HG03457 (cell line): ENCODE data around the gene ATG5.
A peak's percentile ranks its signal among the peaks of the same experiment; 100 is the strongest.
"Not testable (repeated sequence)": the region's sequence is repeated elsewhere in the genome, so short reads cannot be mapped to it uniquely, and the experiment has no call there.

Experiments used
- ATAC-seq: cut with Tn5 transposase; IDR thresholded peaks from one replicate; pipeline ENCODE4 v1.9.1; 2021; ENCODE audit warnings: moderate number of reproducible peaks; ENCODE audit not compliant: unreplicated experiment

The ATG5 gene

GRCh38 chr6:106160189-106160588 lies 165.4 kb downstream of the ATG5 start:
- no peak for ATAC-seq

GRCh38 chr6:106159531-106159940 lies 166.0 kb downstream of the ATG5 start:
- no peak for ATAC-seq

DNA sequence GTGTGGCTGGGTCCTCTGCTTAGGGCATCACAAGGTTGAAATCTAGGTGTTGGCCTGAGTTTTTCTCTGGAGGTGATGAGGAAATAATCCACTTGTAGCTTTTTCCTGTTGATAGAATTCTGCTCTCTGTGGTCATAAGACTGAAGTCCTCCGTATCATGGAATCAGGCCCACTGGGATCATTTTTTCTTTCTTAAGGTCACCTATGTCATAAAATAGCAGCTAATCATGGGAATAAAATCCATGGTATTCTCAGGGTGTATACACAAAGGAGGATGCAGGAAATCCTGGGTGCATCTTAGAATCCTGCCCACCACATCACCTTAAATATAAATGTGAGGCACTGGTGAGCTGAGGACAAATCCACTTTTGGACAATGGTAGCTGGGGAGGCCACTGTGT lies 166.7 kb downstream of the ATG5 start:
- ATAC-seq: no peak

DNA sequence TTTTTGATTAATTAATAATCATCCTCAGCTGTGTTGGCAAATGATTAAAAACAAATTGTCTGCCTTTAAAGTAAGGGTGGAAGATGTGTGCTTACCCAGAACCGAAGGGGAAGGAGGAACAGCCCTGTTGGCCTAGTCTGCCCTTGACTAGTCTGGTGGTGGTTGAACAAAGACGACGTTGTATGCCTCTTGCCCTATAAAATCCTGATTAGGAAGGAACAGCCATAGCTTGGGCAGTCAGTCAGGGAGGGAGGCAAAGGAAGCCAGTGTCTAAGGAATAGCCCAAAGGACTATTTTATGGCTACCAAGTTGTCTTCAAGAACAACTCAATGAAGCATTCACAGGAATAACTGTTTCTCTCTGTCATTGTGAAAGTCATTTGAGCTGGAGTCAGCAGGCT lies 168.7 kb downstream of the ATG5 start:
- no peak for ATAC-seq

DNA sequence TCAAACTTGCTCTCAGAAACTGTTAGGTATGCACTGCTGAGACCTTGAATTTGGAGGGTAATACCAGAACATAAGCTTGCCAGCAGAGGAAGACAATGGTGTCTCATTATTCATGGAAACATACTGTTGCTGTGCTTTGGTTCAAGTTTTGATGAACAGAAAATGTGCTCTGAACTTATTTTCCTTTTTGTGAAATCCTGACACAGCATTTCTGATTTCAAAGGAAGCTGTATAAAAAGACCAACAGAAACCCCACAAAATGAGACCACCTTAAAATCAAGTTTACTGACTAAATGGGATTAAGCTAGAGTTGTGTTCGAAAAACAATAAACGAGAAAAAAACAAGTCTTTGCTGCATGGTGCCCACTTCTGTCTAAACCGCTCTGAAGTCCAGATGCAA lies 169.1 kb downstream of the ATG5 start:
- no peak for ATAC-seq

DNA sequence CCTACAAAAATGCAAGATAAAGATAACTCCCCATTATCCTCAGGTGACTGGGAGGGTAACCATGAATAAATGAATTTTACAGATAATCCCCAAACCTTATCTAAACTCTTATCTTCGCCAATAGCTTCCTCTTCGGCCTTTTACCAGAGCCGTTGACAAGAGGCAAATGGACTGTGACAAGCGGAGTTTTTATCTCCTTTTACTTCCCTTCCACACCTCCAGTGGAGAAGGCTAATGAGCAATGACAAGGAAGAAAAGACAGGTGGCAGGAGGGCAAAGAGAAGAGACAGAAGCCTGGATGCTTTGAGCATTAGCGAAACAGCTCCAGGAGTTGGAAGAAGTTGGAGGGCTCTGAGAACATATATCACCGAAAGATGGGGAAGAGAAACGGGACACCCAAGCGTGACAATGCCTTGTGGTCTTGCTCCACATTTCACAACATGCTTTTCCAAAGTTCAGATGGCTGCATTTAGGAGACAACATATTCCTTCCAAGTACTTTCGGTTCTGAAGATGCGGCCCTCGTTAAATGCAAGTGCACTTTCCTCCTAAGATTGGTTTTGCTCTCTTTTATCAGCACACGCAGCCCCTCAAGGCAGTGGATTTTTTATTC lies 170.2 kb downstream of the ATG5 start:
- ATAC-seq: no peak

DNA sequence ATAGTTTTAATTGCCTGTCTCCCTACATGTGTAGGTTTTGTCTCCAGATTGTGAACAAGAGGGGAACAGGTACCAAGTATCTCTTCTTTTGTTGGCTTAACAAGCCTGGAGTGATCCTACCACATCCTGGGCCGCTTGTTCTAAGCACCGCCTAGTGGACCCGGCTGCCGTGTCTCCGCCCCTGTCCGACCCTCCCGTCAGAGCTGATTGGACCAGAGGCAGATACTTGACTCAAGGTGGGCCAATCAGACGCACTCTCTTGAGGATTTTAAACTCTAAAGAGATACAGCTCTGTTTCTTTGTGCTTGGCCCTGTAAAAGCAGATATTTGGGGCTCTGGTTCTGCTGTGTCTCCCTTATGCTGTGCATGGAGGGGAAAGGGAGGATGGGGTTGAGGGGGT lies 171.2 kb downstream of the ATG5 start:
- ATAC-seq: no peak

DNA sequence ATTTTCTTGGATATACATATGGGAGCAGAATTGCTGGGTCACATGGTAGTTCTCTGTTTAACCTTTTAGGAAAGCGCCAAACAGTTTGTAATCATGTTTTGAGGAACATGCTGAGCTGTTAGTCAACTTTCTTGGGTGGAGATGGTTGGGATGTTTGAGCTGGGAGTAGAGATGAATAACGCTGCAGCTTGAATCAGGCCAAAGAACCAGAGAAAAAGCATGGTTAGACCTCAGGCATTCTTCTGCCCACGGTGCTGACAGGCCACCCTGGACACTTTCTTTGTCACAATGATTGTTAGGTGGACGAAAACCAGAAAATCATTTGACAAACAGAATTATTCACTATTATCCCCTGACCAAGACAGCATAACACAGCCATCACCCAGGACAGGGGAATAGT lies 172.6 kb downstream of the ATG5 start:
- no peak for ATAC-seq

- ATAC-seq: not testable (repeated sequence)
Measured at GRCh38 chr6:106152476-106152875, 173.1 kb downstream of the ATG5 start.

GRCh38 chr6:106149472-106150069 lies 176.0 kb downstream of the ATG5 start:
- no peak for ATAC-seq

DNA sequence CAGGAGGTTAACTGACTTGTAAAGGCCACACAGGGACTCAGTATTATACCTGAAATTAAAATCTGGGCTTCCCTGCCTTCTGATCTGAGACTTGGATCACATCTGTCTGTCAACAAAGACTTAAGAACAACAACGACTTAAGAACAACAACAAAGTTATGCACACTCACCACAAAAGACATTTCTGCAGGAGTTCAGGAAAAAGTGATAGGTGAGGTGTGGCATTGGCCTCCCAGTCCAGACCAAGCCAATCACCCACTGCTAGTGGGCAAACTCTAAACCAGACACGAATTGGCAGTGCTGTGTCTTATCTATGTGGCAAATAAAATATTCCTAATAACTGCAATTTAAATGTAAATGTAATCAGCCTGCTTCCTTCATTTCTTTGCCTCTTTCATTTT lies 178.1 kb downstream of the ATG5 start:
- no peak for ATAC-seq

- ATAC-seq: no peak
Measured at GRCh38 chr6:106146852-106147351, 178.7 kb downstream of the ATG5 start.

- no peak for ATAC-seq
Measured at GRCh38 chr6:106145741-106146227, 179.8 kb downstream of the ATG5 start.

GRCh38 chr6:106145144-106145543 lies 180.4 kb downstream of the ATG5 start:
- no peak for ATAC-seq

DNA sequence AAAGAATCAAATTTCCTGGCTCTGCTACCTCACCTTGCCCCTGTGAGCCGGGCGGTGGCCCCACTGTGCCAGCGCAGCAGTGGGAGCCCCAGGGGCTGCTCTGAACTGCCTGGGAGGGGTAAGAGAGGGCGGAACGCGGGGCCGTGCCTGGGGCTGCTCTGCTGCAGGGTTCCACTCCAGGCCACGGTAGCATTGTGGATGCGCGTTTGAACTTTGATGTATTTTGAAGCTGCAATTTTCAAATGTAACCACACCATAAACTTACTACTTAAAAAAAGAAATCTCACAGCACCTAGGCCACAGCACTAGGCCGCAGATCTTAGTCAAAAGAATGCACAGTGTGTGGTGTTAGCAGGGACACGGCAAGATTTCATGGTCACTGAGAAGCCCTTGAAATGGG lies 181.9 kb downstream of the ATG5 start:
- no peak for ATAC-seq

DNA sequence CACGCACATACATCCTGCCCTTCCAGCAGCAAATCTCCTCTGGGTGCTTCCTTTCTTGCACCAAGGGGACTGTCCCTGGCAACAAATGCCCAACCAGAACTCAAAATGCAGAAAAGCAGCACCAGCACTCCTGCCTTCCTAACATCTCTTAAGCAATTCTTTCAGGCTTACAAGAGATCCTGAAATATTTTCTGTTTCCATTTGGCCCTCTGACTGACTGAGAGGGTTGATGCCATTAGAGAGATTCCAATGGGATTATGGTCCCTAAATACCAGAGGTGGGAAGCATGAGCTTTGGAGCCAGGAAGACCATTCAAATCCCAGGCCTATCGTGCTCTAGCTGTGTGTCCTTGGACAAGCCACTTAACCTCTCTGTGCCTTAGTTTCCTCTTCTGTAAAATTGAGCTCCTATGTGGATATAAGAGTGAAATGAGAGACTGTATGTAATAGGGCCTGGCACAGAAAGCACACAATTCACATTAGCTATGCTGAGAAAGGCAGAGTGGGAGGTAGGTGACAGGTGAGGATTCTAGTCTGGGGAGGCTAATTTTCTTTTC lies 182.6 kb downstream of the ATG5 start:
- ATAC-seq: no peak

GRCh38 chr6:106141441-106142237 lies 183.9 kb downstream of the ATG5 start:
- ATAC-seq: peak; percentile 83

GRCh38 chr6:106138151-106138550 lies 187.4 kb downstream of the ATG5 start:
- ATAC-seq: no peak

GRCh38 chr6:106136845-106137244 lies 188.7 kb downstream of the ATG5 start:
- no peak for ATAC-seq

DNA sequence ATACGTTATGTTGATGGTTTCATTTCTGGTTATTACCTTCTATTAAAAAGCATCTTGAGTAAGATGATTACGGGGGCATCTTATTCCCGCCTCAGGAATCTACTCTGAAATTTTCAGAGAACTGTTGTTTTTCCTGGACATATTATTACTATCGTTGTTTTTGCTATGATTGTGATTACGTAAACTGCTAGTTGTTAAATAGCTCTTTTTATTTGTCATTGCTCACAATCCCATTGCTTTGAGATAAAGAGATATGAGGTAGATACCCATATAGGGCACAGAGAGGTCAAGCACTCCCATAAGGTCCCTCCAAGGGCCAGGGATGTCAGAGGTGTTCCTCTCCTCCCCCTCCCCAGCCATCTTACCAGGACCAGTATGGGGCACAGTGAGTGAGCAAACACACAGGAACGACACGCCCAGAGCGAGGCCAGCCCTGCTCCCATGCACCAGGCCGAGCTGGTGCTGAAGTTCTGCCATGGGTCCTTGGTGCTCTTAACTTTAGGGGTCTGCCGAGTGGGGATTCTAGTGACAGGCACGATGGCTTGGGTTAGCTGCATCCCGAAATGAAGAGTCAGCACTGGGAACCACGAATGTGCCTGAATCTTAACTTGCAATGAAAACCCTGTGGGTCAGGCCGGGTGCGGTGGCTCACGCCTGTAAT lies 189.5 kb downstream of the ATG5 start:
- no peak for ATAC-seq
